Measurements from ENCODE around the gene RHOG. TPM values are rescaled to one million over a fixed set of nuclear protein-coding genes. Genes with fewer than 3 reads are reported as not detected.

Gene RHOG
- total and polyA plus RNA-seq, 3 donors from 2014 or later = 36.1 to 58.3 (median 37.1) TPM

- Histone ChIP-seq H3K4me3 (no peak overlapping the region), H3K36me3 (ENCODE audit: low read depth, missing control alignments) (no peaks in the 10 kb centered on the region), H3K27ac (no peak overlapping the region), H3K4me1 (peaks cover 9% of the 10 kb centered on the region), H3K9me3 (no peaks in the 10 kb centered on the region), H3K27me3 (no peaks in the 10 kb centered on the region)
- TF ChIP-seq CTCF (IDR thresholded peaks at IDR 0.05) (no peak), POLR2A (IDR thresholded peaks at IDR 0.05) (no peak)
- DNase-seq = no peak
- intact Hi-C loops (cut with DNase I; ENCODE audit: low total_unique reads) = no loop called here
- WGBS, 2 donors = 93 to 98% methylated on average over 2 of the region's 2 CpGs
Observed at GRCh38 chr11:3832816-3833215, 7.9 kb downstream of the RHOG start.

- TF ChIP-seq POLR2A (IDR thresholded peaks at IDR 0.05) (no peak), CTCF (IDR thresholded peaks at IDR 0.05) (no peak)
- Histone ChIP-seq H3K36me3 (ENCODE audit: low read depth, missing control alignments) (no peaks in the 10 kb centered on the region), H3K4me1 (no peaks in the 10 kb centered on the region), H3K9me3 (no peaks in the 10 kb centered on the region), H3K4me3 (no peak overlapping the region), H3K27me3 (no peaks in the 10 kb centered on the region), H3K27ac (no peak overlapping the region)
- no peak for DNase-seq
- 76 to 82% methylated on average over 12 to 13 of the region's 13 CpGs for WGBS, 2 donors
- intact Hi-C loops (cut with DNase I; ENCODE audit: low total_unique reads) = no loop called here
Observed at GRCh38 chr11:3831378-3832239, 9.2 kb downstream of the RHOG start.

- 78 to 85% methylated on average over 1 of the region's 1 CpG for WGBS, 2 donors
- no peaks in the 10 kb centered on the region for H3K9me3 ChIP-seq
- no peak for TF ChIP-seq CTCF (IDR thresholded peaks at IDR 0.05)
- TF ChIP-seq POLR2A (IDR thresholded peaks at IDR 0.05) = no peak
- no peaks in the 10 kb centered on the region for H3K36me3 ChIP-seq (ENCODE audit: low read depth, missing control alignments)
- no peak overlapping the region for H3K27ac ChIP-seq
- H3K4me1 ChIP-seq = no peaks in the 10 kb centered on the region
- DNase-seq = no peak
- intact Hi-C loops (cut with DNase I; ENCODE audit: low total_unique reads) = no loop called here
- no peak overlapping the region for H3K4me3 ChIP-seq
- no peaks in the 10 kb centered on the region for H3K27me3 ChIP-seq
Observed at GRCh38 chr11:3830730-3831129, 10.0 kb downstream of the RHOG start.

GRCh38 chr11:3830088-3830487 is 10.7 kb downstream of the RHOG start:
- intact Hi-C loops (cut with DNase I; ENCODE audit: low total_unique reads) = no loop called here
- DNase-seq = no peak
- TF ChIP-seq CTCF (IDR thresholded peaks at IDR 0.05) = no peak
- no peak for TF ChIP-seq POLR2A (IDR thresholded peaks at IDR 0.05)
- H3K9me3 ChIP-seq = no peaks in the 10 kb centered on the region
- no peaks in the 10 kb centered on the region for H3K36me3 ChIP-seq (ENCODE audit: low read depth, missing control alignments)
- no peaks in the 10 kb centered on the region for H3K27me3 ChIP-seq
- WGBS, 2 donors = 92 to 98% methylated on average over 3 of the region's 3 CpGs
- no peaks in the 10 kb centered on the region for H3K4me1 ChIP-seq
- H3K27ac ChIP-seq = no peak overlapping the region
- no peak overlapping the region for H3K4me3 ChIP-seq

Data from testis (tissue), 3 donors.